ENCODE data around the gene SHPK.

DNA sequence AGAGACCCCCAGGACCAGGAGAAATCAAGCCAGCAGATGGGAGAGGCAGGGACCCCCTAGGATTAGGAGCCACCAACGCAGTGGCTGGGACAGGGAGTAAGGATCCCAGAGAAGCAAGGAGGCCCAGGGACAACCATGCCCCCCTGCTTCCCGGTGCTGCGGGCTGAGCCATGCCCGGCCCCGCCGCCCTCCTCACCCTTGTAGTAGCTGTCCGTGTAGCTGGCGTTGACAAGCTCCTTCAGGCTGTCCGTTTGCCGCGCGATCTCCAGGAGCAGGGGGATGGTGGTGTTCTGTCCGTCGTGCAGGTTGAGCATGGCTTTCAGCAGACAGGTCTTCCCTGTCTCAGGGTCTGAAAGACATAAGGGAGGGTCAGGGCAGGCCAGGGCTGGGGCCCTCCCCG is 45.3 kb downstream of the SHPK start:
- no peak for TF ChIP-seq POLR2A (IDR thresholded peaks at IDR 0.05; ENCODE audit: low read depth, low read length)
- TF ChIP-seq TAF1 (IDR thresholded peaks at IDR 0.05; ENCODE audit: borderline replicate concordance, low read depth, low read length), result no peak
- TF ChIP-seq POLR2AphosphoS5 (IDR thresholded peaks at IDR 0.05; ENCODE audit: low read depth, low read length), result no peak
